Transverse colon (tissue), 4 donors: ENCODE measurements around the gene MED9. TPM values are rescaled to one million over a fixed set of nuclear protein-coding genes. Genes with fewer than 3 reads are reported as not detected.
"Not testable (repeated sequence)": the region's sequence is repeated elsewhere in the genome, so short reads cannot be mapped to it uniquely, and the experiment has no call there.

Source experiments
- DNase-seq: peaks from one replicate; pipeline ENCODE4 v3.0.0-alpha.2; 2019
- H3K27ac ChIP-seq, 4 donors: fragments of 200-600 bp; sonication (generic); 2 replicates each; pipeline ENCODE4 v1.5.1; 2016 to 2018; ENCODE audit warnings: inconsistent platforms in 4 of 4
- H3K27me3 ChIP-seq: fragments of 200-600 bp; sonication (generic); 2 replicates; pipeline ENCODE4 v1.5.1; 2017; ENCODE audit warnings: inconsistent platforms
- H3K36me3 ChIP-seq, 4 donors: fragments of 200-600 bp; sonication (generic); 2 replicates each; pipeline ENCODE4 v1.5.1; 2017 to 2019; ENCODE audit warnings: inconsistent platforms in 4 of 4
- H3K4me1 ChIP-seq, 4 donors: fragments of 200-600 bp; sonication (generic); 2 replicates each; pipeline ENCODE4 v1.5.1; 2017 to 2020; ENCODE audit warnings: inconsistent platforms in 4 of 4
- H3K4me3 ChIP-seq, 4 donors: fragments of 200-600 bp; sonication (generic); 1 replicate in 1 of 4; 2 replicates in 3 of 4; pipeline versions ENCODE4 v1.5.1 to v1.6.1; 2017 to 2019; ENCODE audit warnings: inconsistent platforms in 4 of 4
- H3K9me3 ChIP-seq, 2 donors: fragments of 200-600 bp; sonication (generic); 2 replicates each; pipeline ENCODE4 v1.5.1; 2017 to 2019; ENCODE audit warnings: inconsistent platforms in 2 of 2
- EP300 ChIP-seq: sonication (generic); formaldehyde crosslinking; IDR thresholded peaks from one replicate; pipeline ENCODE4 v1.6.1; 2017; ENCODE audit warnings: antibody characterized with exemption, low read depth
- POLR2A ChIP-seq: fragments of 450-650 bp; IDR thresholded peaks from one replicate; pipeline ENCODE4 v1.6.1; 2016; ENCODE audit warnings: antibody characterized with exemption, mild to moderate bottlenecking, moderate library complexity
- POLR2AphosphoS5 ChIP-seq, 3 donors: sonication (generic); formaldehyde crosslinking; IDR thresholded peaks; one replicate each; pipeline ENCODE4 v1.6.1; 2016; ENCODE audit warnings: antibody characterized with exemption in 3 of 3
- WGBS, 2 donors: methylation state at CpG; one replicate each; pipeline ENCODE4 v1.1.5; 2018; ENCODE audit warnings: low coverage in 1 of 2; 5-methylcytosine and 5-hydroxymethylcytosine counted together
- in situ Hi-C, 4 donors: fragments of 200-750 bp; cut with MboI; loops; one replicate each; pipeline versions ENCODE4 v1.15.0 to v1.15.1; 2017; ENCODE audit warnings: low sequenced_read_pairs in 3 of 4, low pct_ligation_motif_present in 1 of 4, low pct_unique_long_range_greater_than_20kb in 1 of 4
- intact Hi-C: fragments of 100-400 bp; cut with DNase I; formaldehyde crosslinking; loops from one replicate; pipeline ENCODE4 v1.15.1; 2023; ENCODE audit warnings: low total_unique reads
- total RNA-seq, 4 donors: library from RNA; depleted of rRNA; stranded (reverse); fragments of >200 nt; gene quantifications; one replicate each; pipeline ENCODE4 v1.1.0, GENCODE V29; 2016
- TF ChIP-seq, protein P1 (sequence below), 5 experiments: fragments of 200-600 bp in 3 of 5; fragments of 450-650 bp in 2 of 5; sonication (generic) in 3 of 5; IDR thresholded peaks; 1 replicate in 2 of 5; 2 replicates in 3 of 5; pipeline ENCODE4 v1.5.1; 2016 to 2017; ENCODE audit warnings: antibody characterized with exemption in 5 of 5, inconsistent platforms in 3 of 5, mild to moderate bottlenecking in 2 of 5, moderate library complexity in 1 of 5

Gene MED9
- total RNA-seq, 4 donors from 2014 or later: 15.0 to 90.0 (median 25.2) TPM

GRCh38 chr17:17484451-17484899 is 7.7 kb downstream of the MED9 start:
- peaks cover 0 to 14% (median 0%) of the 10 kb centered on the region in 4 donors for H3K36me3 ChIP-seq

GRCh38 chr17:17485420-17485819 is 8.6 kb downstream of the MED9 start:
- H3K27me3 ChIP-seq: no peaks in the 10 kb centered on the region
- intact Hi-C loops: no loop called here
- 99 to 100% methylated on average over 2 to 6 of the region's 6 CpGs for WGBS, 2 donors
- no peaks in the 10 kb centered on the region for H3K9me3 ChIP-seq
- in situ Hi-C loops: no loop called here
- peaks cover 0 to 16% (median 0%) of the 10 kb centered on the region in 4 donors for H3K4me1 ChIP-seq
- DNase-seq: no peak
- no peak for TF ChIP-seq EP300
- TF ChIP-seq POLR2AphosphoS5 (IDR thresholded peaks at IDR 0.05): no peak
- TF ChIP-seq, protein P1, sequence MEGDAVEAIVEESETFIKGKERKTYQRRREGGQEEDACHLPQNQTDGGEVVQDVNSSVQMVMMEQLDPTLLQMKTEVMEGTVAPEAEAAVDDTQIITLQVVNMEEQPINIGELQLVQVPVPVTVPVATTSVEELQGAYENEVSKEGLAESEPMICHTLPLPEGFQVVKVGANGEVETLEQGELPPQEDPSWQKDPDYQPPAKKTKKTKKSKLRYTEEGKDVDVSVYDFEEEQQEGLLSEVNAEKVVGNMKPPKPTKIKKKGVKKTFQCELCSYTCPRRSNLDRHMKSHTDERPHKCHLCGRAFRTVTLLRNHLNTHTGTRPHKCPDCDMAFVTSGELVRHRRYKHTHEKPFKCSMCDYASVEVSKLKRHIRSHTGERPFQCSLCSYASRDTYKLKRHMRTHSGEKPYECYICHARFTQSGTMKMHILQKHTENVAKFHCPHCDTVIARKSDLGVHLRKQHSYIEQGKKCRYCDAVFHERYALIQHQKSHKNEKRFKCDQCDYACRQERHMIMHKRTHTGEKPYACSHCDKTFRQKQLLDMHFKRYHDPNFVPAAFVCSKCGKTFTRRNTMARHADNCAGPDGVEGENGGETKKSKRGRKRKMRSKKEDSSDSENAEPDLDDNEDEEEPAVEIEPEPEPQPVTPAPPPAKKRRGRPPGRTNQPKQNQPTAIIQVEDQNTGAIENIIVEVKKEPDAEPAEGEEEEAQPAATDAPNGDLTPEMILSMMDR (IDR thresholded peaks at IDR 0.05): no peak
- no peak for TF ChIP-seq POLR2A
- no peak overlapping the region for H3K4me3 ChIP-seq
- H3K27ac ChIP-seq: no peak overlapping the region
- H3K36me3 ChIP-seq: peaks cover 0 to 14% (median 0%) of the 10 kb centered on the region in 4 donors

More at GRCh38 chr17:17484451-17484899, 7.7 kb downstream of the MED9 start:
- no peak for DNase-seq
- H3K4me1 ChIP-seq: peaks cover 0 to 26% (median 0%) of the 10 kb centered on the region in 4 donors
- in situ Hi-C loops: no loop called here
- no peak for TF ChIP-seq POLR2A
- TF ChIP-seq, protein P1 (IDR thresholded peaks at IDR 0.05): no peak
- no peak for TF ChIP-seq POLR2AphosphoS5 (IDR thresholded peaks at IDR 0.05)
- no peak for TF ChIP-seq EP300
- H3K4me3 ChIP-seq: no peak overlapping the region
- 63 to 100% methylated on average over 1 to 12 of the region's 12 CpGs for WGBS, 2 donors
- no peaks in the 10 kb centered on the region for H3K27me3 ChIP-seq
- H3K9me3 ChIP-seq: no peaks in the 10 kb centered on the region
- intact Hi-C loops: loop anchor here (5.0 kb wide), 1 partner anchor 77 kb away; no protein-coding TSS in a partner anchor
- H3K27ac ChIP-seq: no peak overlapping the region

DNA sequence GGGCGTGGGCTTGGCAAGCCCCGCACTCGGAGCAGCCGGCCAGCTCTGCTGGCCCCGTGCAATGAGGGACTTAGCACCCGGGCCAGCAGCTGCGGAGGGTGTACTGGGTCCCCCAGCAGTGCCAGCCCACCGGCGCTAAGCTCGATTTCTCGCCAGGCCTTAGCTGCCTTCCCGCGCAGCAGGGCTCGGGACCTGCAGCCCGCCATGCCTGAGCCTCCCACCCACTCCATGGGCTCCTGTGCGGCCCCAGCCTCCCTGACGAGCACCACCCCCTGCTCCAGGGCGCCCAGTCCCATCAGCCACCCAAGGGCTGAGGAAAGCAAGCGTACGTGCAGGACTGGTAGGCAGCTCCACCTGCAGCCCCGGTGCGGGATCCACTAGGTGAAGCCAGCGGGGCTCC is 9.6 kb downstream of the MED9 start:
- H3K9me3 ChIP-seq, intact Hi-C loops, H3K27ac ChIP-seq, in situ Hi-C loops, H3K27me3 ChIP-seq, H3K4me1 ChIP-seq, H3K4me3 ChIP-seq, DNase-seq: not testable (repeated sequence)
- WGBS, 2 donors: 96% methylated on average over 23 of the region's 23 CpGs; no CpG with 5 or more reads in 1 of the 2 donors
- H3K36me3 ChIP-seq: peaks cover 0 to 17% (median 3%) of the 10 kb centered on the region in 4 donors

DNA sequence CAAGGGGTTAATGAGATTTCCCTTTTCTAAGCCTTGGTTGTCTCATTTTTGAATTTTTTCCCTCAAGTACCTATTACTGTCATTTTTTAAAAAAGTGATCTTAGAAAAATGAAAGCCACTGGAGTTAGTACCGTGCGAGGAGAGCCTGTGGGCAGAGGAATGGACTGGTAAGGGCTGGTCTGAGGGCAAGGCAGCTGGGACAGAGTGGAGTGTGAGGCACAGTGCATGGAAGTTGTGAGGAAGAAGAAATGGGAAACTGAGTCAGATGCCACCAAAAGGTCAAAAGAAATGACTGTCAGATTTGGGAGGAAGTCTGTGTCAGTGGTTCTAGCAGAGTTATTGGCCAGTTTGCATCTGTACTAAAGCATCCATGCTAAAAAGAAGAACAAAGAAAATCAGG is 11.2 kb downstream of the MED9 start:
- peaks cover 0 to 16% (median 4%) of the 10 kb centered on the region in 4 donors for H3K36me3 ChIP-seq
- 48 to 100% methylated on average over 1 to 2 of the region's 2 CpGs for WGBS, 2 donors

More for the DNA sequence above, 11.2 kb downstream of the MED9 start:
- H3K27me3 ChIP-seq: no peaks in the 10 kb centered on the region
- no peak overlapping the region for H3K27ac ChIP-seq
- H3K9me3 ChIP-seq: no peaks in the 10 kb centered on the region
- peaks cover 0 to 6% (median 0%) of the 10 kb centered on the region in 4 donors for H3K4me1 ChIP-seq
- no peak overlapping the region for H3K4me3 ChIP-seq
- intact Hi-C loops: no loop called here
- TF ChIP-seq, protein P1 (IDR thresholded peaks at IDR 0.05): no peak
- no peak for TF ChIP-seq EP300
- no peak for DNase-seq
- in situ Hi-C loops: no loop called here
